ENCODE data around the gene RMC1.
"Not testable (repeated sequence)": the region's sequence is repeated elsewhere in the genome, so short reads cannot be mapped to it uniquely, and the experiment has no call there.

Gene RMC1

DNA sequence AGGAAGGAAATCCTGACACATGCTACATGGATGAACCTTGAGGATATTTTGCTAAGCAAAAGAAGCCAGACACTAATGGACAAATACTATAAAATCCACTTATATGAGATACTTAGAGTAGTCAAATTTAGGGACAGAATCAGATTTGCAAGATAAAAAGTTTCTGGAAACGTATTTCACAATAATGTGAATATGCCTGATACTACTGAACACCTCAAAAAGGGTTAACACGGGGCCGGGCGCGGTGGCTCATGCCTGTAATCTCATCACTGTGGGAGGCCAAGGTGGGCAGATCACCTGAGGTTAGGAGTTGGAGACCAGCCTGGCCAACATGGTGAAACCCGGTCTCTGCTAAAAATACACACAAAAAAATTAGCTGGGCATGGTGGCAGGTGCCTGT is 1.7 kb upstream of the RMC1 start:
- no peak overlapping the region for H3K27ac ChIP-seq (ENCODE audit: low read depth, low read length)
- H3K36me3 ChIP-seq (ENCODE audit: insufficient read depth, low read length): peaks cover 4% of the 10 kb centered on the region
- peaks cover 18% of the 10 kb centered on the region for H3K4me1 ChIP-seq (ENCODE audit: insufficient read depth, low read length)

DNA sequence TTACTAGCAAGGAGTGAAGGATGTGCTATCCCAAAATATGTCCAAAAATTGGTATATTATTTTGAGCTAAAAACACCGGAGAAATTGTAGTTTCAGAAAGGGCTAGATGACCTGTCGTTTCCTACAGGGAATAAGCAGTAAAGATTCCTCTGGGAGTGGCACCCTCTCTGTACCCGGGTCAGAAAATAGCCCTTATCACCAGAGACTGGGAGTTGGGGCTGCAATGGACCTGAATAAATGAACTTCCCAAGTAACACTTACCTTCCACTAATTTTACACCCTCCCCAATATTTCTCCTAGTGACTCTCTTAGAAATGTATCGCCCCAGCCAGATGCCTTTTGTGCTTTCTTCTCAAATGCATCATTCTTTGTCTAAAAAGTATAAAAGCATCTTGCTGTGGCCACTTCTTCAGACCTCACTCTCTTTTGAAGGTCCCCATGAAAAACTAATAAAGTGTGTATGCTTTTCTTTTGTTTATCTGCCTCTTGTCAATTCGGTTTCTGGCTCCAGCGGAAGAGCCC is 734 bp upstream of the RMC1 start:
- H3K9ac ChIP-seq (ENCODE audit: low read length): peak overlapping the region; percentile 26
- H3K4me1 ChIP-seq (ENCODE audit: insufficient read depth, low read length): peaks cover 18% of the 10 kb centered on the region
- H3K4me3 ChIP-seq (ENCODE audit: low read depth in 1 of 2, low read length in 2 of 2): peak overlapping the region; percentile 85 to 90
- H3K9me3 ChIP-seq (ENCODE audit: low read length): no peaks in the 10 kb centered on the region
- H3K27me3 ChIP-seq (ENCODE audit: control insufficient read depth in 1 of 2, insufficient read depth in 2 of 2, low read length in 2 of 2): no peaks in the 10 kb centered on the region
- peaks cover 12% of the 10 kb centered on the region for H3K36me3 ChIP-seq (ENCODE audit: insufficient read depth, low read length)
- peak overlapping the region; percentile 97 for H3K27ac ChIP-seq (ENCODE audit: low read depth, low read length)

More for the DNA sequence above, 1.7 kb upstream of the RMC1 start:
- H3K9me3 ChIP-seq (ENCODE audit: low read length): no peaks in the 10 kb centered on the region
- H3K27me3 ChIP-seq (ENCODE audit: control insufficient read depth in 1 of 2, insufficient read depth in 2 of 2, low read length in 2 of 2): no peaks in the 10 kb centered on the region
- H3K4me3 ChIP-seq (ENCODE audit: low read depth in 1 of 2, low read length in 2 of 2): no peak overlapping the region
- H3K9ac ChIP-seq (ENCODE audit: low read length): no peak overlapping the region

DNA sequence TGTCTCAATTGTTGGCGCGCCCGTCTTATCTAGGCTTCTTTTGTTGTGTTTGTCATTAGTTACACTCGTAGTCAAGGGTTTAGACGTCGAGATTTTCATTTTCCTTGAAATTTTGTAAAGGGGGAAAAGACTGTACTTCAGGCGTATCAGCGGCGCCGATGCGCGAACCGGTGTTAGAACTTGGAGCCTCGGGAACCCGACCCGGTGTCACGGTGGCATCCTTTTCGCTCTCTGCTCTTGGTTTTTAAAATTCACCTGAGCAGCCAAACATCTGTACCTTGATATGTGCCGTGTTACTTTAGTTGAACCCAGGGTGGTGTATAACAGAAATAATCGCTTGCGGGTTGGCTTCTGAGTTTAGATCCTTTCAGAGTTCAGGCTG is 643 bp downstream of the RMC1 start:
- H3K27me3 ChIP-seq (ENCODE audit: control insufficient read depth in 1 of 2, insufficient read depth in 2 of 2, low read length in 2 of 2): no peaks in the 10 kb centered on the region
- peak overlapping the region; percentile 85 to 90 for H3K4me3 ChIP-seq (ENCODE audit: low read depth in 1 of 2, low read length in 2 of 2)
- H3K27ac ChIP-seq (ENCODE audit: low read depth, low read length): peak overlapping the region; percentile 51
- peaks cover 18% of the 10 kb centered on the region for H3K4me1 ChIP-seq (ENCODE audit: insufficient read depth, low read length)
- H3K9me3 ChIP-seq (ENCODE audit: low read length): no peaks in the 10 kb centered on the region
- H3K9ac ChIP-seq (ENCODE audit: low read length): peak overlapping the region; percentile 69
- H3K36me3 ChIP-seq (ENCODE audit: insufficient read depth, low read length): peaks cover 22% of the 10 kb centered on the region

DNA sequence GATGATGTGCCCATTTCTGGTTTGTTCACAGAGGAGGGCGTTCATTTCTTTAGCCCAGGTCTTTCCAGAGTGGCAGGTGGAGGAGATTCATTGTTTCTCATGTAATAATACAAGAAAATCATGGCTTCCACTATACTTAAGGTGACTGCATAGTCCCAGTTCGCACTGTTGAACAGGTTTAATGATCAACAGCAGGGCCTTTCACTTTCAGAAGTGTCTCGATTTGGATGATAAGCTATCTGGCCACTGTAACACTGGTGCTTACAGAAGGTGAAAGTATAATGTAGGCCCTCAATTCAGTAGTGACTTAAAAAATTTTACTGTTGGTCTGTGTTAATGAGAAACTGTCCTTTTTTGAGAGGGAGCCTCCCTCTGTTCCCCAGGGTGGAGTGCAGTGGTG is 1.4 kb downstream of the RMC1 start:
- Histone ChIP-seq H3K36me3 (ENCODE audit: insufficient read depth, low read length) (peaks cover 22% of the 10 kb centered on the region), H3K4me3 (ENCODE audit: low read depth in 1 of 2, low read length in 2 of 2) (peak overlapping the region in 1 of 2 donors; percentile 85), H3K27ac (ENCODE audit: low read depth, low read length) (no peak overlapping the region), H3K27me3 (ENCODE audit: control insufficient read depth in 1 of 2, insufficient read depth in 2 of 2, low read length in 2 of 2) (no peaks in the 10 kb centered on the region), H3K9ac (ENCODE audit: low read length) (no peak overlapping the region), H3K4me1 (ENCODE audit: insufficient read depth, low read length) (peaks cover 18% of the 10 kb centered on the region), H3K9me3 (ENCODE audit: low read length) (no peaks in the 10 kb centered on the region)

DNA sequence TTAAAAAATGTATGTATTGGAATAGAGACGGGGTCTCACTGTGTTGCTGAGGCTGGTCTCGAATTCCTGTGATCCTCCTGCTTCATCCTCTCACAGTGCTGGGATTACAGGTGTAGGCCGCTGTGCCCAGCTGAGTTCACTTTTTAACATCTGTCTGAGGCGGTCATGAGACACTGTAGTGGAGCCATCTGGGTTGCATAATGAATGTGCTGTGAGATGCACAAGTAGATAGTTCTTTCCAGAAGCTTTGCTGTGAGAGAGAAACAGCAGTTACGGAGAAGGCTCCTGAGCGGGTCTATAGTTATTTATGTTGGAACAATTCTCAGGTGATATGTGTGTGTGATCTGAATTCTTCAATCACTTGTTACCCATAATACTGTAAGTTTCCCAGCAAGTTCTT is 3.1 kb downstream of the RMC1 start:
- Histone ChIP-seq H3K27ac (ENCODE audit: low read depth, low read length) (no peak overlapping the region), H3K27me3 (ENCODE audit: control insufficient read depth in 1 of 2, insufficient read depth in 2 of 2, low read length in 2 of 2) (no peaks in the 10 kb centered on the region), H3K4me1 (ENCODE audit: insufficient read depth, low read length) (peaks cover 18% of the 10 kb centered on the region), H3K4me3 (ENCODE audit: low read depth in 1 of 2, low read length in 2 of 2) (no peak overlapping the region), H3K9ac (ENCODE audit: low read length) (no peak overlapping the region), H3K9me3 (ENCODE audit: low read length) (no peaks in the 10 kb centered on the region), H3K36me3 (ENCODE audit: insufficient read depth, low read length) (peaks cover 35% of the 10 kb centered on the region)

DNA sequence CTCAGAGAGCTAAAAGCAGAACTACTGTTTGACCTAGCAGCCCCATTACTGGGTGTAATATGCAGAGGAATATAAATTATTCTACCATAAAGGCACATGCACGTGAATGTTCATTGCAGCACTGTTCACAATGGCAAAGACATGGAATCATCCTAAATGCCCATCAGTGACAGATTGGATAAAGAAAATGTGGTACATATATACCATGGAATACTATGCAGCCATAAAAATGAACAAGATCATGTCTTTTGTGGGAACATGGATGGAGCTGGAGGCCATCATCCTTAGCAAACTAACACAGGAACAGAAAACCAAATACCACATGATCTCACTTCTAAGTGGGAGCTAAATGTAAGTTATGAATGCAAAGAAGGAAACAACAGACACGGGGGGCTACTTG is 7.6 kb downstream of the RMC1 start:
- not testable (repeated sequence) for H3K27me3 ChIP-seq (ENCODE audit: control insufficient read depth in 1 of 2, insufficient read depth in 2 of 2, low read length in 2 of 2); H3K9ac ChIP-seq (ENCODE audit: low read length); H3K27ac ChIP-seq (ENCODE audit: low read depth, low read length); H3K4me1 ChIP-seq (ENCODE audit: insufficient read depth, low read length); H3K9me3 ChIP-seq (ENCODE audit: low read length); H3K4me3 ChIP-seq (ENCODE audit: low read depth in 1 of 2, low read length in 2 of 2)
- peaks cover 41% of the 10 kb centered on the region for H3K36me3 ChIP-seq (ENCODE audit: insufficient read depth, low read length)

DNA sequence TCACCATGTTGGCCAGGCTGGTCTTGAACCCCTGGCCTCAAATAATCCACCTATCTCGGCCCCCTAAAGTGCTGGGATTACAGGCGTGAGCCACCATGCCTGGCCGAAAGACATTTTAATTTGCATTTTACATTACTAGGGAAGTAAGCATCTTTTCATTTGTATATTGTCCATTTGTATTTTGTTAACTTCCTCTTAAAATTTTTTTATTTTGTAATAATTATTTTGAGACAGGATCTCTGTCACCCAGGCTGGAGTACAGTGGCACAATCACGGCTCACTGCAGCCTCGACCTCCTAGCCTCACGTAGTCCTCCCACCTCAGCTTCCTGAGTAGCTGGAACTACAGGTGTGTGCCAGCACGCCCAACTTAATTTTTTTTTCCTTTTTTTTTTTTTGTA is 8.9 kb downstream of the RMC1 start:
- H3K4me1 ChIP-seq (ENCODE audit: insufficient read depth, low read length); H3K27ac ChIP-seq (ENCODE audit: low read depth, low read length); H3K4me3 ChIP-seq (ENCODE audit: low read depth in 1 of 2, low read length in 2 of 2); H3K9me3 ChIP-seq (ENCODE audit: low read length); H3K9ac ChIP-seq (ENCODE audit: low read length); H3K27me3 ChIP-seq (ENCODE audit: control insufficient read depth in 1 of 2, insufficient read depth in 2 of 2, low read length in 2 of 2): not testable (repeated sequence)
- H3K36me3 ChIP-seq (ENCODE audit: insufficient read depth, low read length): peaks cover 38% of the 10 kb centered on the region

DNA sequence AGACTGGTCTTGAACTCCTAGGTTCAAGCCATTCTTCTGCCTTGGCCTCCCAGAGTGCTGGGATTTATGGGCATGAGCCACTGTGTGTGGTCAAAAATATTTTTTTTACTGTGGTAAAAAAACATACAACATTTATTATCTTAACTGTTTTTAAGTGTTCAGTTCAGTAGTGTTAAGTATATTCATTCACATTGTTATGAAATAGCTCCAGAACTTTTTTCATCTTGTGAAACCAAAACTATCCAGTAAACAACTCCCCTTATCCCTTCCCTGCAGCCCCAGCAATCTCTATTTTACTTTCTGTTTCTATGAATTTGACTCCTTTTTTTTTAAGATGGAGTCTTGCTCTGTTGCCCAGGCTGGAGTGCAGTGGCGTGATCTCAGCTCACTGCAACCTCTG is 9.3 kb downstream of the RMC1 start:
- Histone ChIP-seq H3K27me3 (ENCODE audit: control insufficient read depth in 1 of 2, insufficient read depth in 2 of 2, low read length in 2 of 2) (no peaks in the 10 kb centered on the region), H3K36me3 (ENCODE audit: insufficient read depth, low read length) (peaks cover 36% of the 10 kb centered on the region), H3K4me3 (ENCODE audit: low read depth in 1 of 2, low read length in 2 of 2) (no peak overlapping the region), H3K9ac (ENCODE audit: low read length) (no peak overlapping the region), H3K9me3 (ENCODE audit: low read length) (no peaks in the 10 kb centered on the region), H3K27ac (ENCODE audit: low read depth, low read length) (no peak overlapping the region), H3K4me1 (ENCODE audit: insufficient read depth, low read length) (no peaks in the 10 kb centered on the region)

DNA sequence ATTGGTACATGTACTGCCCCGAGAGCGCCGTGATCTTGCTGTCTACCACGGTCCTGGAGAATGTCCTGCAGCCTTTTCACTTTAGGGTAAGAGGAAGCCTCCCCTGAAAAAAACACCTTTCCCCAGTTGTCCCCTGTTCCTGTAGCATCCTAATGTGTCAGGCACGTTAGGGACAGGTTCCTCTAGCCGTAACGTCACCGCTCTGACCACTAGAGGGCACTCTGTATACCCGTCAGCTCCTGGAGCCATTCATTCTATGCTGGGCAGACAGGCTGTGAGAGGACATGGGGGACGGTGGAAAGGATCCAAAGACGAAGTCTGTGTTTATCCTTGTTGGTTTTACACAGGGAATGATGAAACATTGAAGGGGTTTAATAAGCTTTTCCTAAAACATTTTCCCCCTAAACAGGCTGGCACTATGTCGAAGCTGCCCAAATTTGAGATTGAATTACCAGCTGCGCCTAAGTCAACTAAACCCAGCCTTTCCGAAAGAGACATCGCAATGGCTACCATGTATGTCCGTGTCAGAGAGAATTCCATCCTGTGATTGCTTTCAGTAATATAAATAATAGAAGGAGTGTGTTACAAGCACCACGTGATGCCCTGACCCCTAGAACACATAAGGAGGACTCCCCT is 12.7 kb downstream of the RMC1 start:
- no peak overlapping the region for H3K27ac ChIP-seq (ENCODE audit: low read depth, low read length)
- no peak overlapping the region for H3K9ac ChIP-seq (ENCODE audit: low read length)
- no peaks in the 10 kb centered on the region for H3K27me3 ChIP-seq (ENCODE audit: control insufficient read depth in 1 of 2, insufficient read depth in 2 of 2, low read length in 2 of 2)
- H3K4me1 ChIP-seq (ENCODE audit: insufficient read depth, low read length): no peaks in the 10 kb centered on the region
- H3K36me3 ChIP-seq (ENCODE audit: insufficient read depth, low read length): peaks cover 41% of the 10 kb centered on the region
- H3K4me3 ChIP-seq (ENCODE audit: low read depth in 1 of 2, low read length in 2 of 2): no peak overlapping the region
- H3K9me3 ChIP-seq (ENCODE audit: low read length): no peaks in the 10 kb centered on the region

DNA sequence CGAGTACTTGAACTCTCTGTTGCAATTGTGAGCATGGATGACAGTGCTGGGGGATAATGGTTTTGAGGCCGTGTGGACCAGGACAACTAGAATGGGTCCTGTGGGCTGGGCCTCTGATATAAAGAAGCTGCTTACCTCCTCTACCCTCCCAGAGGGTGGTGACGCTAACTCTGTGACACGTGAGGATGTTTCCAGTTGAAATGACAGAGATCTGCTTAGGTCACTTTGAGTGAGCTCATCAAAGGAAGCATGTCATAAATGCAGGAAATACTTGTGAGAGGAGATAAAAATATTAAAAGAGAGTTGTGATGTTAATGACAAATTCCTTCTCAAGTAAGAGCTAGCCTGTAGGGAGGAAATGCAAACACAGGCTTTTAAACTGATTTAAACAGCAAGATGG is 16.4 kb downstream of the RMC1 start:
- H3K9ac ChIP-seq (ENCODE audit: low read length): no peak overlapping the region
- H3K9me3 ChIP-seq (ENCODE audit: low read length): no peaks in the 10 kb centered on the region
- H3K4me3 ChIP-seq (ENCODE audit: low read depth in 1 of 2, low read length in 2 of 2): no peak overlapping the region
- H3K36me3 ChIP-seq (ENCODE audit: insufficient read depth, low read length): peaks cover 74% of the 10 kb centered on the region
- no peaks in the 10 kb centered on the region for H3K4me1 ChIP-seq (ENCODE audit: insufficient read depth, low read length)
- no peaks in the 10 kb centered on the region for H3K27me3 ChIP-seq (ENCODE audit: control insufficient read depth in 1 of 2, insufficient read depth in 2 of 2, low read length in 2 of 2)
- no peak overlapping the region for H3K27ac ChIP-seq (ENCODE audit: low read depth, low read length)

DNA sequence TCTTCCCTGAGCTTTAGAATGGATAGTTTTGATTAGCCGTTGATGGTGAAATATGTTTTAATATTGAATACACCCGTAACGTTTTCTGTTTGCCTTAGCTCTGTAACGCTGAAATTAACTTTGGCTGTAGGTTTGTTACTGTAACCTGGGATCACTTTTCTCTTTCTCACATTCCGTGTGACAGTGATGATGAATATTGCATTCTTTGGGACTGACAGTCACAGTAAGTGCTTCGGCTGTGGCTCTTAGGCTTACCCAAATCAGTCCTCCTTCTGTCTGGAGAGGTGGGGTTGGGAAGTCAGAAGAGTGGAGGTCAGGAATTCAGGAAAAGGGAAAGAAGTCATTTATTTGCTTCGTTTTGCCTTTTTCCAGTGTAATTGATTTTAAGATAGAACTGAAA is 18.0 kb downstream of the RMC1 start:
- no peak overlapping the region for H3K27ac ChIP-seq (ENCODE audit: low read depth, low read length)
- no peaks in the 10 kb centered on the region for H3K27me3 ChIP-seq (ENCODE audit: control insufficient read depth in 1 of 2, insufficient read depth in 2 of 2, low read length in 2 of 2)
- H3K36me3 ChIP-seq (ENCODE audit: insufficient read depth, low read length): peaks cover 77% of the 10 kb centered on the region
- no peak overlapping the region for H3K4me3 ChIP-seq (ENCODE audit: low read depth in 1 of 2, low read length in 2 of 2)
- H3K4me1 ChIP-seq (ENCODE audit: insufficient read depth, low read length): no peaks in the 10 kb centered on the region
- H3K9me3 ChIP-seq (ENCODE audit: low read length): no peaks in the 10 kb centered on the region
- no peak overlapping the region for H3K9ac ChIP-seq (ENCODE audit: low read length)

DNA sequence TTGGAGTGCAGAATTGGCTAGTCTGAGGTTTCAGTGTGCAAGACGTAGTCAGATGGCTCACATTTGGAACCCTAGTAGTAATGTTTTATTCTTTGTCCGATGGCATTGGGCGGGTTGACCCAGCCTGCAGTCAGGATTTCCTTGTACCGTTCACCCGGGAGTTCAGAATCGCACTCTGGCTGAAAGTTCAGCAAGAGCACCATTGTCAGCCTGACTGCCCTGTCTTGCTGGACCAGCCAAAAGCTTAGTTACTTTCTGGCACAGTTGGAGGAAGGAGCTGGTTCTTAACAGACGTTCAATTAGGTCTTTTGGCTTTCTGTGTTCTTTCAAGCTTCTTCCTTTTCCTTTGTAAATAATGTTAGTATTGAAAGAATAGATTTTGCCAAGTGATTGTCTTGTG is 18.6 kb downstream of the RMC1 start:
- no peak overlapping the region for H3K9ac ChIP-seq (ENCODE audit: low read length)
- no peaks in the 10 kb centered on the region for H3K9me3 ChIP-seq (ENCODE audit: low read length)
- H3K27ac ChIP-seq (ENCODE audit: low read depth, low read length): no peak overlapping the region
- no peaks in the 10 kb centered on the region for H3K27me3 ChIP-seq (ENCODE audit: control insufficient read depth in 1 of 2, insufficient read depth in 2 of 2, low read length in 2 of 2)
- H3K4me1 ChIP-seq (ENCODE audit: insufficient read depth, low read length): no peaks in the 10 kb centered on the region
- H3K36me3 ChIP-seq (ENCODE audit: insufficient read depth, low read length): peaks cover 78% of the 10 kb centered on the region
- H3K4me3 ChIP-seq (ENCODE audit: low read depth in 1 of 2, low read length in 2 of 2): no peak overlapping the region

All from muscle layer of colon (tissue), 2 donors.